AG20443 (cell line): Measurements from ENCODE around the gene RASGRF2.
A peak's percentile ranks its signal among the peaks of the same experiment; 100 is the strongest.
"Not testable (repeated sequence)": the region's sequence is repeated elsewhere in the genome, so short reads cannot be mapped to it uniquely, and the experiment has no call there.

Source experiments
- DNase-seq: peaks from one replicate; pipeline ENCODE4 v3.0.0; 2012; ENCODE audit warnings: low spot score, mixed read lengths

RASGRF2 gene

DNA sequence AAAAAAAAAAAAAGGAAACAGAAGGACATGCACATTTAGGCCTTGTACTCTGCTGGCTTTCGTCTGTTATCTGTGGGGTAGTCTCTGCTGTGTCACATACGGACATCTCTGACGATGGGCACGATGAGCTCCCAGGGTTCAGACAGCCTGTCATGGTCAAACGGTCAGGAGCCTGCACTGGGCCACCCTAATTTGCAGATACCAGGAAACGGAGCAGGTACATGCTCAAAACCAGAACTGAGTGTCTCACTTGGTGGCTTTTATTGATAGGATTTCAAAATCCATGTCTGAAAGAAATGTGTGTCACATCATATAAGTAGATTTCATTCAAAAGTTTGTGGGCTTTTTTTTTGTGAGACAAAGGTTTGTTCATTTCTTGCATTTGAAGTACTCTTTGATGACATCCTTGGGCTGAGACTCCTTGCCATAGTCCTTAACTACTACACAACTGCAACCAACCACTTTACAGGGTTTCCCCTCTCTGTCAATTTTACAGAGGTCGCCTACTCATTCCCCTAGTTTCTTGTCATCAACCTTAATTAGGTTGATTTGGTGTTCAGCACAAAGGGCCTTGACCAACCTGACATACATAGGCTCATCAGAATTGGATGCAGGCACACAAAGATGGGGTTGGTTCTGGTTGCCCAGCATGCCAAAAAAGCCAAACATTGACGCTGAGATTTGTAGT lies 281.9 kb downstream of the RASGRF2 start:
- DNase-seq = no peak

DNA sequence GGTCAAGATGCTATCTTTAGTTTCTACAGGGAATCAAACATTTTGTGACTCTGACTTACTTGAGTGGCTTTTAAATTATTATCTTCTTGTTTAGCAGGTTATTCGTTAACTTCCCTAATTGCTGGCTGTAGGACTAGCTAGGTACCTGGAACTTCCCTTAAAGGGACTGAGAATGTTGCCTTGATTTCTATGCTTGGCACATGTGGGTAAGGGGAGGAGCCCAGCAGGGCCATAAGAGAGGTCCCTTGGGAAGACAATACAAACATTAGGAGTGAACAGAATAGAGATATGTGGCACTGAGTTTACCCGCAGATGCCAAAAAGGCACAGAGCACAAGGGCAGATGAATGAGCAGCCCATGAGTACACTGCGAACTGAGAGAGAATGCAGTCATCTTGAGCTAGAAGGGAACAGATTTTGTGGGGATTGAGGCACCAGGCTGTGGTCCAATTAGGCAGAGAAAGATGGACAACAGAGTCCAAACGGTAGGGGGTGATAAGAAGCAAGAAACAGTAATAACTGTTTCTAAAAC lies 282.8 kb downstream of the RASGRF2 start:
- no peak for DNase-seq

DNA sequence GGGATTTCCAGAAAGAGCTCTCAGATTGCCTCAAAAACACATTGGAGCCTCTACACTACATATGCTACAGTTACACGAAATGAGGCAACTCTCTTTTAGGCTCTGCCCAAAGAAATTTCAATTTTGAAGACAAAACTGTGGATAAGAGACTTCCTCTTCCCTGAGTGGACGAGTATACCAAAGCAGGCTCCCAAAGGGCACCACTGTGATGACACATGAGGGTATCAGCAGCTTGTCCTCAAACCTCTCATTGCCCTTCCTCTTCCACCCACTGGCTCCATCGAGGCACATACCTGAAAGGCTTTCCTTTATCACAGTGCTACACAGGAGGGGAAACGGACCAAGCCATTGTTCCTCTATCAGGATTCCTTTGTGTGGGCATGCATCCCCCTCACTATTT lies 284.3 kb downstream of the RASGRF2 start:
- no peak for DNase-seq

DNA sequence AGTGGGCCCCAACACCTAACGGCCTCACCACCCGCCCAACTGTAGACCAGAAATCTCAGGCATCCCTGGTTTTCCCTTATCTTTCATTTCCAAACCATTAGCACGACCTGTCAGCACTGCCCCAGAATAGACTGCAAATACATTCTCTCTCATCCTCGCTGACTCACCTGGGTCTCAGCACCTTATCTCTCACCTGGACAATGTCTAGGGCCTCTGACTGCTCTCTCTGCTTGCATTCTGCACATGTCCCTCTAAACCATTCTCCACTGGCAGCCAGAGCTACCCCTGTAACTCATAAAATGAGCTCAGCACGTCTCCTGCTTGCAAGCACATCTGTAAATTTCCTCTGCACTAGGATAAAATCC lies 285.7 kb downstream of the RASGRF2 start:
- DNase-seq = no peak

DNA sequence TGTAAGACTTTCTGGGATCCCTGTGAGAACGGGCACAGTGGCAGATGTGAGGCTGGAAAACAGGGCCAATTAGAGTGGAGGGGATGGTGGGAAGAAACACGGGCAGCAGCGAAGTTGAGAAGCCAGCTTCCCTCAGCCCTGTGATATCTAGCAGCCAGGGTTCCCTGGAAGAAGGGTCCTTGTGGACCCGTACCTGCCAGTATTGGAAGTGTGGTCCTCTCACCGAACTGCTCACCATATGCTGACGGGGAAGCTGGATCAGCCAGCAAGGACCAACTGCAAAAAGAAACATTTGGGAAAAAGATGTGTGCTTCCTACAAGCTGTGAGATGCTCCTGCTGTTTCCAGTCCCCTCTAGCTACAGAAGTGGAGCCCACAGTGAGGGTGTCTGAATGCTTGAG lies 286.5 kb downstream of the RASGRF2 start:
- DNase-seq = no peak

DNA sequence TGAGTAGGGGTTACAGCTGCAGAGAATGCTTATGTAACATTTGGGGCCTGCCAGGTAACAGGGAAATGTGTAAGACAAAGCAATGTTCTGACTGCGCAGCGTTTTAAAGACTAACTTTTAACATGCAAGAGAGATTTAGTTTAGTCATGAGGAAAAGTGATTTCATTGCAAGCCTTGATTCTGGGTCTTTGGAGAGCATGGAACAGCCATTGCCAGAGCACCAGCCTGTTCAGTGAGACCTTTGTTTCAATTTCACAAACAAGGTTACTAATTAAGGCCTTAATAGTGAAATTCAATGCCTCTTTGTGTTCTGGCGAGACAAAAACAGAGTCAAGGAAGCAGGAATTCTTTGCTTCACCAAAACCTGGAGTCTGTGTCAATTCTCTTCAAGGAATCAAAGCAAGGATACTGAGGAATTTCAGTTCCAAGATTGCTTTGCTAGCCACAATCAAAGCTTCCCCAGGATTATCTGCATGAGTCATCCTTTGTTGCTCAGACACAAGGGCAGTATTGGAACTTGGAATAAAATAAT lies 287.3 kb downstream of the RASGRF2 start:
- DNase-seq = peak; percentile 43

DNA sequence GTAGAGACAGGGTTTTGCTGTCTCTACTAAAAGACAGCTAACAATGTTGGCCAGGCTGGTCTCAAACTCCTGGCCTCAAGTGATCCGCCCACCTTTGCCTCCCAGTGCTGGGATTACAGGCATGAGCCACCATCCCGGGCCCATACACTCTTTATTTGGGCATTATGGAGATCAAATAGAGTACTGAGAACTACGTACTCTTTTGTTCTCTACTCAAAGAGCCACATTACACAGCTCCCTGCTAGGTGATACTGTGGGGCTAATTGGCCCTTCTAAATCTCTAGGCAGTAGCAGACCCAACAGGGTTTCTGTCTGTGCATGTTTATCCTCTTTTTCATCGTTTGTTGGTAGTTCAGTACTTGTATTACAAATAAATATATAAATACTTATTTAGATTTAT lies 289.1 kb downstream of the RASGRF2 start:
- DNase-seq = no peak

DNA sequence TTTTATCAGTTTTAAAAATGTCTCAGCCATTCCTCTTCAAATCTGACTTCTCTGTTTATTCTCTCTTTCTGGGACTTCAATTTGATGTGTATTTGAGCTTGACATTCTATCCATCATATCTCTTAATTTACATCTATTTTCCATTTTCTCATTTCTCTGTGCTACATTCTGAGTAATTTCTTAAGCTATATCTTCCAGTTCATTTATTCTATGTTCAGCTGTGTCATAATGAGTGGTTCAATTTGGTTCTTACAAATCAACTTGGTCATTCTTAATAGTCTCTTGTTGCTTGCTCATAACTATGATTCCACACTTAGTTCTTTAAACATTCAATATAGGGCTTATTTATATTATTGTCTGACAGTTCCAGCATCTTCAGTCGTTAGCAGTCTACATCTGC lies 289.8 kb downstream of the RASGRF2 start:
- no peak for DNase-seq

DNA sequence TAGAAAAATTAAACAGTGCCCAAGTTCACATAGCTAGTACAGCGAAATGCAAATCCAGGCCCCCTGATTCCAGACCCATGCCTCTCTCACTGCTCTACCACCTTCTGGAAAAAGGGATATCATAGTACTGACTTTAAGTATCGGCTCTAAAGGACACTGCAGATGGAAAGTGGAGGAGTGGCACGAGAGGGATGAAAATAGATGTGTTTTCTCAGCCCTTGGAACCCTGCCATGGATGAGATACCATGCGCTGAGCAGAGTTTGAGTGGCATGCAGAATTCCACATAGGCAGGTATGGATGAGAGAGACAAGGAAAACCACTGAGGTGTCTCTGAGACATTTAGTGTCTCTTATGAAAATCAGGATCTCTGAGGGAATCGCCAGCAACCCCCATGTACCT lies 291.8 kb downstream of the RASGRF2 start:
- no peak for DNase-seq

DNA sequence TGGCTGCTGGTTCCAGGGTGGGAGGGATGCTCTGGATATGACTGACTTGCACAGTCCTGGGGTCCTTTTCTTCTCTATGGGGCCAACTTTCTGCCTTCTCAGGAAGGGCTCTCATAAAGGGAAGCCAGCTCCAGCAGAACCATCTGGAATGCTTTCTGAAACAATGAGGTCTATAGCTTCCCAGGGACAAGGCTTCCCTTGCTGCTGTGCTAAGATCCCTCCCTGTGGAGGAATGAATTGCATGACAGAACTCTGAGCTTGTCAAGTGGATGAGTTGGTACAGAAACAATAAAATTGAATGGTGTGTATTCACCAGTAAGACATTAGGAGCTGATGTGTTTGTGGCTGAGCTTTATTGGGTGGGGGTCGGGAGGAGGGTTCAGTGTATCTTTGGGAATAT lies 292.7 kb downstream of the RASGRF2 start:
- DNase-seq = no peak

DNA sequence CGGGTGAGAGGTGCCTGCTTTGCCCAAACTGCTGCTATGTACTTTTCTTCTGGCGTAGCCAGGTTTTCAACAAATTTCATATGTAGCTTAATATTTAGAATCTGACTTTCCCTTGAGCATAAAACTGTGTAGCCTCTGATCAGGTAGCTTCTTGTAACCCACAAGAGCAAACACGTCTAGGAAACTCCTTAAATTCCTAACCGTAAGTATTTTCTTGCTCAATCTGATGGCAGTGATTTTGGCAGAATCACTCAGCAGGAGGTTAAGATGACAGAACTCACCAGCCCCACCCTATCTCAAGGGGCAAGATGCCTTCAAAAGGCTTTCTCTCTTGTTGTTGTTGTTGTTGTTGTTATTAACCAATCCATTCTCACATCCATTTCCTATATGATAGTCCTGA lies 293.7 kb downstream of the RASGRF2 start:
- DNase-seq = no peak

DNA sequence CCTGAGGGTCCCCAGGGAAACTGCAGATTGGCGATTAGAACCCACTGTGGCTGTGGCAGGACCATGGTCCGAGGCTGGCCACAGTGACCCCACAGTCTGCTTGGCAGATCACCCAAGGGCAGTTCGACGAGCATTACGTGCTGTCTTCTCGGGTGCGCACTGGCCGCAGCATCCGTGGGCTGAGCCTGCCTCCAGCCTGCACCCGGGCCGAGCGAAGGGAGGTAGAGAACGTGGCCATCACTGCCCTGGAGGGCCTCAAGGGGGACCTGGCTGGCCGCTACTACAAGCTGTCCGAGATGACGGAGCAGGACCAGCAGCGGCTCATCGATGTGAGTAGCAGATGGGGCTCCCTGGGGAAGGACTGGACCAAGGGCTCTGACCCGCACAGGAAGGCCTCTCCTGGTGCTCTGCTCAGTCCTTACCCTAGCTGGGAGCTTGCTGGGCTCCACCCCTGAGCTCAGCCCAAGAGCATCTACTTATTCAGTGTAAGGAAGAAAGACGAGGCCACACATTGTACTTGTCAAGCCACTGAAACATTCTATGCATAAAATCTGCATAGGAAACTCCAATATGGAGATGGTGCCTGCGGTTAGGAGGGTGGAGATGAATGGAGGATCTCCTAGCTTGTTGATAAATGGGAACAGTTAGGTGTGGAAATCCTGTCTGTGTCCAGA lies 294.9 kb downstream of the RASGRF2 start:
- DNase-seq = no peak

DNA sequence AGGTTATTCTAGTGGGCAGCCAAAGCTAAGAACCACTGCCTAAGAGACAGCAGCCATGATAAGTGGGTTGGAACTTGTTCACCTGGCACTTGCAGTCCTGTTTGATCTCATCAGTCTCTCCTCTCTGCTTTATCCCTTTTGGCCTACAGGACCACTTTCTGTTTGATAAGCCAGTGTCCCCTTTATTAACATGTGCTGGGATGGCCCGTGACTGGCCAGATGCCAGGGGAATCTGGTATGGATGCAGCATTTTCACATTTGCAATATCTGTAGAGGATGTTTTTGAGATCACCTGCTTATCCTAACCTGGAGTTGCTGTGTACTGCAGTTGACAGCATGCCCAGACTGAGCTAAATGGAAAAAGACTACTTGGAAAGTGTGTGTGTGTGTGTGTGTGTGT lies 296.6 kb downstream of the RASGRF2 start:
- DNase-seq = no peak

DNA sequence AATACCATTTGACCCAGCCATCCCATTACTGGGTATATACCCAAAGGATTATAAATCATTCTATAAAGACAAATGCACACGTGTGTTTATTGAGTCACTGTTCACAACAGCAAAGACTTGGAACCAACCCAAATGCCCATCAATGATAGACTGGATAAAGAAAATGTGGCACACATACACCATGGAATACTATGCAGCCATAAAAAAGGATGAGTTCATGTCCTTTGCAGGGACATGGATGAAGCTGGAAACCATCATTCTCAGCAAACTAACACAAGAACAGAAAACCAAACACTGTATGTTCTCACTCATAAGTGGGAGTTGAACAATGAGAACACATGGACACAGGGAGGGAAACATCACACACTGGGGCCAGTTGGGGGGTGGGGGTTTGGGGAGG lies 302.6 kb downstream of the RASGRF2 start:
- DNase-seq = not testable (repeated sequence)

DNA sequence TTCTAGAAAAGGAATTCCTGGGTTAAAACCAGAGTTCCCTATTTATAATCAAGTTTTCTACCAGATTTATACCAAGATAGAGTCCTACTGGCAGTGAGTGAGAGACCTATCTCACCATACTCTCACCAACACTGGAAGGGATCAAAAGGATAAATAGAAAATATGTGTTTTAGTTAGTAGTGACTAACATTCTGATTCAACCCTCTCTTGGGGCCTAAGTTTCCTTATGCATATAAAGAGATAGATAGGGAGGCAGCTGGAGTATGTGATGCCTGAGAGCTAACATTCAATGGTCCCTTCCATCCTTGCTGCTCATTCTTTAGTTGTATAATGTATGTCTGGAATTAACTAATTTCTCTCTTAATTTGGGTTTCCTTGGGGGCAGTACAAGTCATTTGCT lies 304.9 kb downstream of the RASGRF2 start:
- no peak for DNase-seq

DNA sequence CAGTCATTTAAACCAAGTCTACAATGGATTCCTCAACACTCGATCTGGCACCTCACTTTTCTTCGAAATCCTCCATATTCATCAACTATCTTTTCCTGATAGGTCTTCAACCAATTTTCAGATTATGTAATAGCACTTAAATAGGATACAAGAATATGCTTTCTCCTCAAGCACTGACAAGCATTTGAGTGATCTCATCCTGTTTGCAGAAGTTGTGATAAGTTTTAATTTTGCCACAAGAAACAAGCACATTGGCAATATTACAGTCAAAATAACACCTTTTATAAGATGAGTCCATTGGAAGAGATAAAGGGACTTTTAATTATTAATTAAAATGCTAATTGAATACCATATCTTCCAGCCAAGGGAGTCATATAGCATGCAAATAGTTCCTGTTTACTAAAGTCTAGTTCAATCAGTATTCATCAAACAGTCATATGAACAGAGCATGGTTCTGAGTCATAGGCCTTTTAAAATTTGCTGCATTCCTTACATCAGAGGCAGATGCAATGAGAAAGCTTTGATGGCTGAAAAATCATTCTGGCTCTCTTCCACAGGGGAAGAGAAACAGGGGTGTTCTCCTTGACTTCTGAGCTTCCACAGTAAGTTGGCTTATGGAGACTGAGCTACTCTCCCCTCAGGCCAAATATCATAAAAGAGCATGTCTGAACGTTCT lies 308.5 kb downstream of the RASGRF2 start:
- DNase-seq = peak; percentile 74

DNA sequence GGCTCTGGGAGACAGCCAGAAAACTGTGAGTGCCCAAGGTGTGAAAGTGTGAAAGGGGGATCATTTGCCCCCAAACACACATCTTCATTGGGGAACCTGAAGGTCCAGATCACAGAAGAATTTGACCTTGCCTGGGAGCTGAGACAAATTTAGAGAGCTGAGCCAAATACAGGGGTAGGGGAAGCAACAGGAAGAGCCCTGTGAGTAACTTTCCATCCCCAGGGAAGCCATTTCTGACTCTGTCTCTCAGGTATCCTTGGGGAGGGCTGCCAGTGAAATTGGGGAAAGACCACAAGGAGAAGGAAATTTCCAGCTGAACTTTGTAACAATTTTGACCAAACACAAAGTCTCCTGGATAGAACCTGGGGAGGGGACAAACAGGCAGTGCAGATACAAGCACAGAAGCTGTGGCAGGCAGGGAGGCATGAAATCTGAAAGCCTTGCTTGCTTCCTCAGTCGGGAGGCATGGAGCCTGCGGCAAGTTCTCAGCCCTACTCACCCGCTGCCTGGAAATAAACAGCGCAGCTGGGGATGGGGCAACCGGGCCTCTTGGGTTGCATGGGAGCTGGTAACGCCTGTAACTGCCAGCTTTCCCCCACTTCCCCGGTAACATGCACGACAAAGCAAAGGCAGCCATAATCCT lies 309.7 kb downstream of the RASGRF2 start:
- DNase-seq = no peak

DNA sequence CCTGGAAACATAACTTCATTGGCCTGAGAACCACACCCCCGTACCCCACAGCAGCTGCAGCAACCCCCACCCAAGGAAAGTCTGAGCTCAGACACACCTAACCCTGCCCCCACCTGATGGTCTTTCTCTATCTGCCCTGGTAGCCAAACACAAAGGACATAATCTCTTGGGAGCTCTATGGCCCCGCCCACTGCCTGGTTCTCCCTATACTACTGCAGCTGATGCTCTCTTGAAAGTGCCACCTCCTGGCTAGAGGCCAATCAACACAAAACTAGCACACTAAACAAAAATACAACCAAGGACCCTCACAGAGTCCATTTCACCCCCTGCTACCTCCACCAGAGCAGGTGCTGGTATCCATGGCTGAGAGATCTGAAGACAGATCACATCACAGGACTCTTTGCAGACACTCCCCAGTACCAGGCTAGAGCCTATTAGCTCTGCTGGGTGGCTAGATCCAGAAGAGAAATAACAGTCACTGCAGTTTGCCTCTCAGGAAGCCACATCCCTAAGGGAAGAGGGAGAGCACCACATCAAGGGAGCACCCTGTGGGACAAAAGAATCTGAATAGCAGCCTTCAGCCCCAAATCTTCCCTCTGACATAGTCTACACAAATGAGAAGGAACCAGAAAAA lies 310.3 kb downstream of the RASGRF2 start:
- DNase-seq = not testable (repeated sequence)
